Stimulated activated naive CD4-positive, alpha-beta T cell (primary cell): ENCODE results near the gene GNAQ.

Source experiments
- DNase-seq, 6 experiments: peaks; one replicate each; lab custom pipeline; 2025; lab: John Stamatoyannopoulos, UW

GNAQ gene

GRCh38 chr9:77843871-77844155 lies 187.8 kb downstream of the GNAQ start:
- no peak for DNase-seq

GRCh38 chr9:77843076-77843870 lies 188.3 kb downstream of the GNAQ start:
- DNase-seq = no peak

GRCh38 chr9:77841739-77842386 lies 189.7 kb downstream of the GNAQ start:
- DNase-seq = peak in 2 of 6 experiments; percentile 11 to 20

- no peak for DNase-seq
Observed at GRCh38 chr9:77839459-77840140, 192.0 kb downstream of the GNAQ start.

GRCh38 chr9:77838986-77839385 lies 192.6 kb downstream of the GNAQ start:
- no peak for DNase-seq

GRCh38 chr9:77834898-77835488 lies 196.6 kb downstream of the GNAQ start:
- DNase-seq = no peak

GRCh38 chr9:77833561-77834429 lies 197.8 kb downstream of the GNAQ start:
- DNase-seq = no peak

- no peak for DNase-seq
Observed at GRCh38 chr9:77832639-77833038, 199.0 kb downstream of the GNAQ start.

- DNase-seq = no peak
Observed at GRCh38 chr9:77831781-77832180, 199.8 kb downstream of the GNAQ start.

- no peak for DNase-seq
Observed at GRCh38 chr9:77830618-77831285, 200.9 kb downstream of the GNAQ start.

GRCh38 chr9:77829420-77829819 lies 202.2 kb downstream of the GNAQ start:
- DNase-seq = no peak

GRCh38 chr9:77827104-77827784 lies 204.4 kb downstream of the GNAQ start:
- DNase-seq = no peak

- no peak for DNase-seq
Observed at GRCh38 chr9:77826621-77827020, 205.0 kb downstream of the GNAQ start.

- no peak for DNase-seq
Observed at GRCh38 chr9:77826116-77826515, 205.5 kb downstream of the GNAQ start.

GRCh38 chr9:77825361-77825760 lies 206.2 kb downstream of the GNAQ start:
- no peak for DNase-seq

- DNase-seq = no peak
Observed at GRCh38 chr9:77820293-77820954, 211.2 kb downstream of the GNAQ start.

GRCh38 chr9:77819657-77820056 lies 212.0 kb downstream of the GNAQ start:
- DNase-seq = no peak

GRCh38 chr9:77817590-77818311 lies 213.9 kb downstream of the GNAQ start:
- DNase-seq = no peak

- DNase-seq = no peak
Observed at GRCh38 chr9:77816641-77817341, 214.8 kb downstream of the GNAQ start.
